Measurements from ENCODE around the gene FAM219A.

DNA sequence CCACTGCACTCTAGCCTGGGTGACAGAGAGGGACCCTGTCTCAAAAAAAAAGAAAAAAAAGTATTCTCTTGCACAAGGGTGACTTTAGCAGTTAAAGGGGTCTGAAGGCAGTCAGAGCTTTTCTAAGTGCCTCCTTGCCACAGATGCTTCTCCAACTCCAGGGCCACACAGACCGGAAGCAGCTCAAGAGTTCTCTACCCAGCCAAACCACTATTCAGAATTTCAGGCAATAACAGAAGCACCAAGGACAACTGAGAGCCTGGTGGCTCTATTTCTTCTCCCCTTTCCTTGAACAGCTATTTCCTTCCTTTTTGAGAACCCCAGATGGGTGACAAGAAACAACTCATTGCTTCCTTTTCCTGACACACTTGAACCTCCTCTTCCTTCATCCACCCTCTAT is 2.2 kb downstream of the FAM219A start:
- TF ChIP-seq CTCF (IDR thresholded peaks at IDR 0.05), result no peak
- TF ChIP-seq POLR2A (IDR thresholded peaks at IDR 0.05), result no peak
- TF ChIP-seq POLR2AphosphoS5 (IDR thresholded peaks at IDR 0.05), result no peak

Measured in breast epithelium (tissue), 3 donors.